A204.1 (cell line): ENCODE data around the gene ZNF595.
"Not testable (repeated sequence)": the region's sequence is repeated elsewhere in the genome, so short reads cannot be mapped to it uniquely, and the experiment has no call there.

Source experiments
- FAIRE-seq: peaks from 2 replicates; lab custom pipeline; 2012; peaks lifted over from hg19 to GRCh38; lab: Jason Lieb, UNC

ZNF595 gene

GRCh38 chr4:52804-53479 lies at the start of gene ZNF595:
Gene ZNF595, plus strand, starts transcription at chr4:53321. Its CDS starts 168 bp downstream, at chr4:53489.
- not testable (repeated sequence) for FAIRE-seq

GRCh38 chr4:9937-10870 lies 42.9 kb upstream of the ZNF595 start:
- FAIRE-seq, result not testable (repeated sequence)

- FAIRE-seq, result not testable (repeated sequence)
Observed at GRCh38 chr4:11095-11815, 41.9 kb upstream of the ZNF595 start.

GRCh38 chr4:11816-12417 lies 41.2 kb upstream of the ZNF595 start:
- FAIRE-seq, result not testable (repeated sequence)

GRCh38 chr4:18128-18527 lies 35.0 kb upstream of the ZNF595 start:
- FAIRE-seq, result not testable (repeated sequence)

- FAIRE-seq, result not testable (repeated sequence)
Observed at GRCh38 chr4:18589-18988, 34.5 kb upstream of the ZNF595 start.

- FAIRE-seq, result not testable (repeated sequence)
Observed at GRCh38 chr4:22882-23281, 30.2 kb upstream of the ZNF595 start.

GRCh38 chr4:24359-24758 lies 28.8 kb upstream of the ZNF595 start:
- not testable (repeated sequence) for FAIRE-seq

- FAIRE-seq, result not testable (repeated sequence)
Observed at GRCh38 chr4:27501-27900, 25.6 kb upstream of the ZNF595 start.

GRCh38 chr4:28767-29542 lies 24.2 kb upstream of the ZNF595 start:
- not testable (repeated sequence) for FAIRE-seq

GRCh38 chr4:33314-33713 lies 19.8 kb upstream of the ZNF595 start:
- not testable (repeated sequence) for FAIRE-seq

GRCh38 chr4:36559-37415 lies 16.3 kb upstream of the ZNF595 start:
- FAIRE-seq, result not testable (repeated sequence)

- FAIRE-seq, result not testable (repeated sequence)
Observed at GRCh38 chr4:38202-38601, 14.9 kb upstream of the ZNF595 start.

- not testable (repeated sequence) for FAIRE-seq
Observed at GRCh38 chr4:43375-43774, 9.7 kb upstream of the ZNF595 start.

GRCh38 chr4:51253-51652 lies 1.9 kb upstream of the ZNF595 start:
- not testable (repeated sequence) for FAIRE-seq

- FAIRE-seq, result not testable (repeated sequence)
Observed at GRCh38 chr4:51655-52277, 1.4 kb upstream of the ZNF595 start.

GRCh38 chr4:53521-53920 lies 400 bp downstream of the ZNF595 start:
- FAIRE-seq, result not testable (repeated sequence)

- FAIRE-seq, result not testable (repeated sequence)
Observed at GRCh38 chr4:64733-65132, 11.6 kb downstream of the ZNF595 start.

GRCh38 chr4:71830-72229 lies 18.7 kb downstream of the ZNF595 start:
- no peak for FAIRE-seq

- no peak for FAIRE-seq
Observed at GRCh38 chr4:85951-86350, 32.8 kb downstream of the ZNF595 start.
